DOHH2 (cell line): ENCODE results near the gene SGMS2.

Experiments used
- H3F3A ChIP-seq: fragments of 200-600 bp; sonication (generic), shearing (Covaris generic); 2 replicates; pipeline ENCODE4 v1.6.0; 2016; ENCODE audit warnings: antibody characterized with exemption, mild to moderate bottlenecking; ENCODE audit not compliant: control insufficient read depth, insufficient read depth
- H3K27ac ChIP-seq: fragments of 200-600 bp; sonication (generic); 2 replicates; pipeline ENCODE4 v1.5.1; 2014; ENCODE audit warnings: low read depth, mild to moderate bottlenecking, low read length, moderate library complexity
- H3K27me3 ChIP-seq: fragments of 200-600 bp; sonication (generic); 2 replicates; pipeline ENCODE4 v1.6.1; 2014; ENCODE audit warnings: mild to moderate bottlenecking, low read length, mixed read lengths; ENCODE audit not compliant: control insufficient read depth
- H3K36me3 ChIP-seq: fragments of 200-600 bp; sonication (generic); 2 replicates; pipeline ENCODE4 v1.6.1; 2014; ENCODE audit warnings: mild to moderate bottlenecking, low read length, moderate library complexity, mixed read lengths; ENCODE audit not compliant: control insufficient read depth
- H3K4me1 ChIP-seq: fragments of 200-600 bp; sonication (generic); 2 replicates; pipeline ENCODE4 v1.6.1; 2014; ENCODE audit warnings: mild to moderate bottlenecking, low read length, mixed read lengths; ENCODE audit not compliant: control insufficient read depth
- H3K4me2 ChIP-seq: fragments of 200-600 bp; sonication (generic); 2 replicates; pipeline ENCODE4 v1.6.0; 2014; ENCODE audit warnings: mild to moderate bottlenecking, low read length, moderate library complexity
- H3K4me3 ChIP-seq: fragments of 200-600 bp; sonication (generic); 2 replicates; pipeline ENCODE4 v1.5.1; 2014; ENCODE audit warnings: mild to moderate bottlenecking, low read length, mixed read lengths
- H3K79me2 ChIP-seq: fragments of 200-600 bp; sonication (generic); 2 replicates; pipeline ENCODE4 v1.6.1; 2014; ENCODE audit warnings: mild to moderate bottlenecking, low read length, mixed read lengths; ENCODE audit not compliant: control insufficient read depth
- H3K9me2 ChIP-seq: fragments of 200-600 bp; sonication (generic); replicated peaks from 2 replicates; pipeline ENCODE4 v1.6.1; 2014; ENCODE audit warnings: mild to moderate bottlenecking, low read length, mixed read lengths; ENCODE audit not compliant: control insufficient read depth
- H3K9me3 ChIP-seq: fragments of 200-600 bp; sonication (generic); 2 replicates; pipeline ENCODE4 v1.6.1; 2014; ENCODE audit warnings: antibody characterized with exemption, low read length, mixed read lengths; ENCODE audit not compliant: control insufficient read depth, insufficient read depth
- H4K20me1 ChIP-seq: fragments of 200-600 bp; sonication (generic); 2 replicates; pipeline ENCODE4 v1.6.0; 2014; ENCODE audit warnings: low read depth, mild to moderate bottlenecking, antibody characterized with exemption, low read length, moderate library complexity; ENCODE audit not compliant: control insufficient read depth, insufficient read depth
- CTCF ChIP-seq: fragments of 200-600 bp; sonication (generic); IDR thresholded peaks from one replicate; pipeline ENCODE4 v1.5.1; 2014; ENCODE audit warnings: antibody characterized with exemption, mild to moderate bottlenecking, low read depth, low read length; ENCODE audit not compliant: poor library complexity, severe bottlenecking
- EZH2phosphoT487 ChIP-seq: fragments of 200-600 bp; sonication (generic); IDR thresholded peaks from 2 replicates; pipeline ENCODE4 v1.6.1; 2017; ENCODE audit warnings: borderline replicate concordance, mild to moderate bottlenecking, antibody characterized with exemption, low read length, moderate library complexity, mixed read lengths

Gene SGMS2

GRCh38 chr4:107896158-107896645, 71.5 kb downstream of the SGMS2 start:
- Histone ChIP-seq H3F3A (no peaks in the 10 kb centered on the region), H3K27me3 (peaks cover 9% of the 10 kb centered on the region; the same call in 1 of the 2 replicates), H3K4me1 (no peaks in the 10 kb centered on the region), H4K20me1 (no peaks in the 10 kb centered on the region), H3K79me2 (no peaks in the 10 kb centered on the region), H3K9me2 (no peaks in the 10 kb centered on the region), H3K9me3 (no peaks in the 10 kb centered on the region; the same call in 1 of the 2 replicates), H3K4me3 (no peak overlapping the region), H3K36me3 (no peaks in the 10 kb centered on the region), H3K27ac (no peak overlapping the region), H3K4me2 (no peak overlapping the region)
- TF ChIP-seq EZH2phosphoT487 (no peak), CTCF (no peak)

GRCh38 chr4:107896646-107897045, 71.9 kb downstream of the SGMS2 start:
- Histone ChIP-seq H3K9me2 (no peaks in the 10 kb centered on the region), H3K27ac (no peak overlapping the region), H3K4me1 (no peaks in the 10 kb centered on the region), H3F3A (no peaks in the 10 kb centered on the region), H3K36me3 (no peaks in the 10 kb centered on the region), H4K20me1 (no peaks in the 10 kb centered on the region), H3K4me3 (no peak overlapping the region), H3K79me2 (no peaks in the 10 kb centered on the region), H3K4me2 (no peak overlapping the region), H3K27me3 (peaks cover 9% of the 10 kb centered on the region; the same call in 1 of the 2 replicates), H3K9me3 (no peaks in the 10 kb centered on the region; the same call in 1 of the 2 replicates)
- TF ChIP-seq CTCF (no peak), EZH2phosphoT487 (no peak)

GRCh38 chr4:107897823-107898222, 73.1 kb downstream of the SGMS2 start:
- no peak overlapping the region for H3K27ac ChIP-seq
- no peak overlapping the region for H3K4me2 ChIP-seq
- TF ChIP-seq CTCF (no peak), EZH2phosphoT487 (no peak)
- no peaks in the 10 kb centered on the region for H3K36me3 ChIP-seq
- H4K20me1 ChIP-seq = no peaks in the 10 kb centered on the region
- no peaks in the 10 kb centered on the region; the same call in 1 of the 2 replicates for H3K9me3 ChIP-seq
- H3K4me1 ChIP-seq = no peaks in the 10 kb centered on the region
- no peaks in the 10 kb centered on the region for H3F3A ChIP-seq
- no peak overlapping the region for H3K4me3 ChIP-seq
- peaks cover 9% of the 10 kb centered on the region; the same call in 1 of the 2 replicates for H3K27me3 ChIP-seq
- no peaks in the 10 kb centered on the region for H3K79me2 ChIP-seq
- no peaks in the 10 kb centered on the region for H3K9me2 ChIP-seq
